Panc1 (cell line): ENCODE measurements around the gene TTLL10. TPM values are rescaled to one million over a fixed set of nuclear protein-coding genes. Genes with fewer than 3 reads are reported as not detected.

Experiments
- ATAC-seq: fragments of 200-7000 bp; cut with Tn5 transposase; 2 replicates; pipeline ENCODE4 v1.9.1; 2020; ENCODE audit warnings: mild to moderate bottlenecking, moderate library complexity
- BruUV-seq: library from RNA; stranded (reverse); fragments of 400-500 nt; replicated peaks from 2 replicates; lab custom pipeline; 2021; lab: Mats Ljungman, UMichigan
- CTCF ChIA-PET: fragments of 300-600 bp; sonication (Branson Sonifier 250); formaldehyde crosslinking; loops from one replicate; lab custom pipeline; 2022; ENCODE audit warnings: antibody characterized with exemption; lab: Charles Lee
- POLR2A ChIA-PET: fragments of 300-600 bp; sonication (Branson Sonifier 250); formaldehyde crosslinking; loops from one replicate; lab custom pipeline; 2022; ENCODE audit warnings: antibody characterized with exemption; lab: Charles Lee
- DNase-seq: peaks from one replicate; pipeline ENCODE4 v3.0.0-alpha.2; 2010; ENCODE audit warnings: low read depth, low spot score
- H3K27ac ChIP-seq: 2 replicates; pipeline ENCODE4 v1.5.1; 2011; ENCODE audit warnings: mild to moderate bottlenecking, low read length, inconsistent platforms
- H3K27me3 ChIP-seq: fragments of 200-500 bp; sonication (Bioruptor generic); 2 replicates; pipeline ENCODE4 v1.6.0; 2014; ENCODE audit warnings: low read length, inconsistent platforms; ENCODE audit not compliant: control insufficient read depth, insufficient read depth
- H3K36me3 ChIP-seq: fragments of 200-500 bp; sonication (Bioruptor generic); 2 replicates; pipeline ENCODE4 v1.5.1; 2014; ENCODE audit warnings: inconsistent platforms, mild to moderate bottlenecking, low read length, moderate library complexity; ENCODE audit not compliant: control insufficient read depth, insufficient read depth
- H3K4me1 ChIP-seq: 2 replicates; pipeline ENCODE4 v1.5.1; 2011; ENCODE audit warnings: inconsistent platforms, mild to moderate bottlenecking, low read length, moderate library complexity; ENCODE audit not compliant: control insufficient read depth, insufficient read depth
- H3K4me3 ChIP-seq, 2 experiments: 2 replicates each; pipeline ENCODE4 v1.5.1; 2011 to 2012; ENCODE audit warnings: low read depth in 2 of 2, low read length in 2 of 2, mild to moderate bottlenecking in 2 of 2, inconsistent platforms in 1 of 2, moderate library complexity in 1 of 2
- H3K9me3 ChIP-seq: fragments of 200-500 bp; sonication (Bioruptor generic); 2 replicates; pipeline ENCODE4 v1.5.1; 2014; ENCODE audit warnings: low read depth, mild to moderate bottlenecking, inconsistent platforms, low read length, moderate library complexity; ENCODE audit not compliant: control insufficient read depth, insufficient read depth
- CTCF ChIP-seq: fragments of 450-650 bp; IDR thresholded peaks from 2 replicates; pipeline ENCODE4 v1.5.1; 2017; ENCODE audit warnings: mild to moderate bottlenecking
- POLR2AphosphoS5 ChIP-seq: IDR thresholded peaks from 2 replicates; pipeline ENCODE4 v1.6.1; 2012; ENCODE audit warnings: mild to moderate bottlenecking, low read depth, low read length, moderate library complexity
- REST ChIP-seq, 2 experiments: IDR thresholded peaks; 2 replicates each; pipeline ENCODE4 v1.6.1; 2011 to 2012; ENCODE audit warnings: low read depth in 2 of 2, control low read depth in 1 of 2, low read length in 1 of 2, mild to moderate bottlenecking in 1 of 2, moderate library complexity in 1 of 2; ENCODE audit not compliant: insufficient read depth in 1 of 2
- SIN3A ChIP-seq: IDR thresholded peaks from 2 replicates; pipeline ENCODE4 v1.6.1; 2012; ENCODE audit warnings: low read depth, mild to moderate bottlenecking, low read length, moderate library complexity, borderline replicate concordance; ENCODE audit not compliant: insufficient read depth
- TCF7L2 ChIP-seq: IDR thresholded peaks from 2 replicates; pipeline ENCODE4 v1.6.1; 2011; ENCODE audit warnings: mild to moderate bottlenecking, low read depth, low read length, inconsistent platforms
- in situ Hi-C: cut with HindIII; loops from 2 replicates; pipeline ENCODE4 v1.10.0; 2016; ENCODE audit warnings: low sequenced_read_pairs, low pct_unique_long_range_greater_than_20kb
- intact Hi-C: fragments of 100-400 bp; cut with micrococcal nuclease; formaldehyde crosslinking; loops from one replicate; pipeline ENCODE4 v1.10.0; 2022; ENCODE audit not compliant: unreplicated experiment
- total RNA-seq: library from RNA; stranded (reverse); gene quantifications from one replicate; pipeline ENCODE4 v1.2.1, GENCODE V29; 2021; ENCODE audit not compliant: unreplicated experiment

Gene TTLL10
- total RNA-seq, 1 experiment from 2014 or later: not detected

- H3K27me3 ChIP-seq: no peaks in the 10 kb centered on the region
- POLR2A ChIA-PET: no interaction called here
- CTCF ChIA-PET: no interaction called here
- H3K27ac ChIP-seq: no peak overlapping the region
- in situ Hi-C loops (no loop called here), intact Hi-C loops (no loop called here)
- ATAC-seq (no peak), DNase-seq (no peak)
- H3K4me1 ChIP-seq: peaks cover 3% of the 10 kb centered on the region; the same call in 1 of the 2 replicates
- no peak for TF ChIP-seq TCF7L2
- no peak for TF ChIP-seq REST (IDR thresholded peaks at IDR 0.05; ENCODE audit: insufficient read depth in 1 of 2, low read depth in 2 of 2, low read length in 1 of 2)
- TF ChIP-seq POLR2AphosphoS5: no peak
- no peak for TF ChIP-seq CTCF
- TF ChIP-seq SIN3A: no peak
- no peak overlapping the region for H3K4me3 ChIP-seq
- H3K9me3 ChIP-seq: no peaks in the 10 kb centered on the region
- H3K36me3 ChIP-seq: peaks cover 3% of the 10 kb centered on the region; the same call in 1 of the 2 replicates
- no TSS peak for BruUV-seq
Observed at GRCh38 chr1:1225913-1226312, 52.2 kb downstream of the TTLL10 start.

- Histone ChIP-seq H3K27ac (no peak overlapping the region), H3K4me3 (no peak overlapping the region), H3K9me3 (no peaks in the 10 kb centered on the region), H3K27me3 (no peaks in the 10 kb centered on the region), H3K36me3 (peaks cover 8% of the 10 kb centered on the region; the same call in 1 of the 2 replicates), H3K4me1 (peaks cover 3% of the 10 kb centered on the region; the same call in 1 of the 2 replicates)
- ChIA-PET POLR2A (no interaction called here), CTCF (no interaction called here)
- ATAC-seq (no peak), DNase-seq (no peak)
- in situ Hi-C loops: no loop called here
- TF ChIP-seq CTCF (no peak), REST (IDR thresholded peaks at IDR 0.05; ENCODE audit: insufficient read depth in 1 of 2, low read depth in 2 of 2, low read length in 1 of 2) (no peak), POLR2AphosphoS5 (no peak), SIN3A (no peak)
- no TSS peak for BruUV-seq
- intact Hi-C loops: no loop called here
Observed at GRCh38 chr1:1226566-1227362, 53.1 kb downstream of the TTLL10 start.
